Activated CD8-positive, alpha-beta memory T cell treated with anti-CD3 and anti-CD28 coated beads, Interleukin-2, amount 50 U/mL, for 48 hours (primary cell): Measurements from ENCODE around the gene UHRF2.
"Not testable (repeated sequence)": the region's sequence is repeated elsewhere in the genome, so short reads cannot be mapped to it uniquely, and the experiment has no call there.

ENCODE experiments used
- DNase-seq: peaks from one replicate; pipeline ENCODE4 v3.0.0-alpha.2; 2020

The UHRF2 gene

DNA sequence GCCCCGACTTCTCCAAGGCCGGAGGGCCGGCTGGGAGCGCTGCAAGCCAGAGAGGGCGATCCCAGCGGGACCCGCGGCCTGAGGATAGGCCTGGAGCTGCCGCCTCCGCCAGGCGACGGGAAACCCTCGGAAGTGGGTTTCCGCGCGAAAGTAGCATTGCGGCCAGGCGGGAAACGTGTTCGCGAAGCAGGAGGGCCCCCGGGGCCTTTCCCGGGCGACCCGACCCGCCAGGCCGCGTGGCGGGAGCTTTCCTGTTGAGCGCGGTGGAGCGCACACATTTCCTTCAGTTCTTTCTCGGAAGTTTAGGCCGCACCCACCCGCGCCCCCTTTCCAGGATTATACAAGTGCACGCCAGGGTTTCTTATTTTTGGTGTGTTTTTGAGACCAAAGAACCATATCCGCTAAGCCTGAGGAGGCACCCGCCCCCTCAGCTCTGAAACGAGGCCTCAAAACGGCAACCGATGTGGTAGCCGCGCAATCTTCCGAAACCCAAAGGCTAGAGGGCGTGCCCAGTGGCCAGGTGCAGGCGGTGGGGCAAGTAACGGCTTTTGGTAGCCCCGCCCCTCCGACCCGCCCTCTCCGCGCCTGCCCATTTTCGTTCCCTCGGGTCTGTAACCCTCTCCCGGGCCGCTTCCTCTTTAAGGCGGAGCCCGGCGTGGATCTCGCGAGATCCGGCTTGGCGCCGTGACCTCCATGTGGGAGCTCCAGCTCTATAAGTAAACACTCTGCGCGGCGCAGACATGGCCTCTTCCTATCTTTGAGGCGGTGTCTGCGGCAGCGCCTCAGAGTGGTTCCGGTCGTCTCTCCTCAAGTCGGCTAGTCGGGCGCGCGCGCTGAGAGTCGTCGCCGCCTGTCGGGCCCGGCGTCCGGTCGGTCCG lies at the start of gene UHRF2:
UHRF2 (plus strand) TSS at position 713 of the 878 bp plus-strand sequence. CDS start 292 bp downstream, outside the sequence.
- peak; percentile 98 for DNase-seq

- DNase-seq, result no peak
Measured at GRCh38 chr9:6367128-6367890, 45.7 kb upstream of the UHRF2 start.

- DNase-seq, result no peak
Measured at GRCh38 chr9:6368831-6369230, 44.2 kb upstream of the UHRF2 start.

- DNase-seq, result not testable (repeated sequence)
Measured at GRCh38 chr9:6381477-6382012, 31.5 kb upstream of the UHRF2 start.

- no peak for DNase-seq
Measured at GRCh38 chr9:6382681-6383080, 30.3 kb upstream of the UHRF2 start.

DNA sequence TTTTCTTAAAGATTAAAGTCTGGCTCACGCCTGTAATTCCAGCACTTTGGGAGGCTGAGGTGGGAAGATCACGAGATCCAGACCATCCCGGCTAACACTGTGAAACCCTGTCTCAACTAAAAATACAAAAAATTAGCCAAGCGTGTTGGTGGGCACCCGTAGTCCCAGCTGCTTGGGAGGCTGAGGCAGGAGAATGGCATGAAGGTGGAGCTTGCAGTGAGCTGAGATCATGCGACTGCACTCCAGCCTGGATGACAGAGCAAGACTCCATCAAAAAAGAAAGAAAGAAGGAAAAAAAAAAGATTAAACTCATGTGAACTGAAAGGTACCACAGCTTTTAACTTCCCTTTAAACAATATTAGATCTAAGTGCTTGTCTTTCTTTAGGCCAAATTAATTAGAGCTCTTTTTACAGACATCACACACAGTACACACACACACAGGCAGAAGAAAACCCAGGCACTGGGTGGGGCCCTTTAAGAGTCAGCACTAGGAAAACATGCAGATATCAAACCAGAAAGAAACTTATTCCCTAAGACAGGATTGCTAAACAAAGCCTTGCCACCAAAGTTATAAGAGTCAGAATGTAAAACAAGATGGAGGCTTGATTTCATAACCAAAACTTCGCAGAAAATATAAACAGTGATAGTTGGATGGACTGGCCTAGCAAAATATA lies 29.3 kb upstream of the UHRF2 start:
- DNase-seq, result no peak

GRCh38 chr9:6384732-6385131 lies 28.3 kb upstream of the UHRF2 start:
- no peak for DNase-seq

DNA sequence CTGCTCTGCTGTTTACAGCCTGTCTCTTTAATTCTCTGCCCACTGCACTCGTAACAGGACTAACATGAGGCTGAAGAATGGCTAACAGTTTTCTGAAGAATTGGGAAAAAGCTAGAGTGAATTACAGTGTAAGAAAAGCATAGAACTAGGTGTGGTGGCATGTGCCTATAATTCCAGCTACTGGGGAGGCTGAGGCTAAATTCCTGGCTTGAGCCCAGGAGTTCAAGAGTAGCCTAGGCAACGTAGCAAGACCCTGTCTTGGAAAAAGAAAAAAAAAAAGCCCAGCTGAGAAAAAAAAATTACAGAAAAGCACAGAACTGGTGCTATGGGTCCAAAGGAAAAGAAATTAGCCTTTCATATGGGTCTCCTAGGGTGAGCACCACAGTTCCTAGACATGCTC lies 13.9 kb upstream of the UHRF2 start:
- no peak for DNase-seq

DNA sequence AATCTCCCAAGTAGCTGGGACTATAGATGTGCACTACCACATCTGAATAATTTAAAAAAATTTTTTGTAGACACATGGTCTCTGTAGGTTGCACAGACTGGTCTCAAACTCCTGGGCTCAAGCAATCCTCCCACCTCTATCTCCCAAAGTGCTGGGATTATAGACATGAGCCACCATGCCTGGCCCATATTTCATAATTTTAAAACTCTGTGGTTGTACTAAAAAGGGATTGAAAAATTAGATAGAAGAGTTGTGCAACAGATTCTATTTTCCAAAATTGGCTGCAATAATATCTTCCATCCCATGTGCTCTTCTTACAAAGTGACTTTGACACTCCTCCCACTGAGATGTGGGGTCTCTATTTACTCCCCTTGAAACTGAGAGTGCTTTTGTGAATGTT lies 7.6 kb upstream of the UHRF2 start:
- DNase-seq, result no peak

GRCh38 chr9:6407778-6408177 lies 5.2 kb upstream of the UHRF2 start:
- no peak for DNase-seq

- no peak for DNase-seq
Measured at GRCh38 chr9:6408320-6408719, 4.7 kb upstream of the UHRF2 start.

DNA sequence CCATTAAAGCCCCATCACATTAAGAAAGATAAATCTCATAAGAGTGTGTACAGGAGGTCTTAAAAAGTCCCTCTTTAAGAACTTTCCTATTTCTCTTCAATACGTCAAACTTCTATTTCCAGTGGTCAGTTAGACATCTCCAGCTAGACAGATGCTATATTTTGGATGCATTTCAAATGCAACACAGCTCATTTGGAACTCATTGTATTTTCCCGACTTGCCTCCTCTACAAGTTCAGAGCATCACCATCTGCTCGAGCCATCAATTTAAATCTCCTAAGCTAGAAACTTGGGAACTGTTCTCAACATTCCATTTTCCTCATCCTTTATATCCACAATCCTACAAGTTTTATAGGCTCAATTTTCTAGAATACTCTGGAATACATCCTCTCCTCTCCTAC lies 3.2 kb upstream of the UHRF2 start:
- DNase-seq, result no peak

- no peak for DNase-seq
Measured at GRCh38 chr9:6410633-6411032, 2.4 kb upstream of the UHRF2 start.

GRCh38 chr9:6413365-6414246 lies 607 bp downstream of the UHRF2 start:
- DNase-seq, result peak; percentile 76

- DNase-seq, result no peak
Measured at GRCh38 chr9:6414247-6414641, 1.2 kb downstream of the UHRF2 start.

DNA sequence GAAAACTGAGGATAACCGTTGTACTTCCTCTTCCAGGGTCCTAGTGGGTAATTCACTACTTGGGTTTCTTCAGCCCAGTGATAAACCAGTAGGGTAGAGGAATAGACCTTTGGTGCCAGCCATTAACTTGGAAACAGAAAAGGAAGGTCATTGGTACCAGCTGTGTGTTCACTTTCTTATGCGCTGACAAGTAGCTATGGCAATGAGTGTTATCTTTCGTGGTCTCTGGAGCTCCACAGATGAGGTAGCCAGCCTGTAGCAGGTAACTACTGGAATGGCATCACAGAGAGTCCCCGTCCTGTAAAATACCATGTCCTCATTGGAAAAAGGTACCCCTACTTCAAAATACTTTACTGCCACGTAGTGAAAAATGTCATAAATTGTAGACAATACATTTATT lies 2.3 kb downstream of the UHRF2 start:
- DNase-seq, result no peak

- DNase-seq, result no peak
Measured at GRCh38 chr9:6417186-6417585, 4.2 kb downstream of the UHRF2 start.

DNA sequence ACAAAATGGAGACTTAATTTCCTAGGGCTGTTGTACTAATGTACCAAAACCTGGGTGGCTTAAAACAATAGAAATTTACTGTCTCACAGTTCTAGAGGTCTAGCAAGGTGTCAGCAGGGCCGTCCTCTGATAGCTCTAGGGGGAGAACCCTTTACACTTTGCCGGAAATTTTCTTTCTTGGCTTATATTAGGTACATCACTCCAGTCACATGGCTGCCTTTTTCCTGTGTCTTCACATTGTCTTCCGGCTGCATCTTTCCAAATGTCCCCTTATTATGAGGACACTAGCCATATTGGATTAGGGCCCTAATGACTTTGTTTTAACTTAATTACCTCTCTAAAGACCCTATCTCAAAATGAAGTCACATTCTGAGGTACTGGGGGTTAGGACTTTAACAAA lies 5.8 kb downstream of the UHRF2 start:
- DNase-seq, result no peak

GRCh38 chr9:6424940-6425339 lies 11.9 kb downstream of the UHRF2 start:
- DNase-seq, result no peak

DNA sequence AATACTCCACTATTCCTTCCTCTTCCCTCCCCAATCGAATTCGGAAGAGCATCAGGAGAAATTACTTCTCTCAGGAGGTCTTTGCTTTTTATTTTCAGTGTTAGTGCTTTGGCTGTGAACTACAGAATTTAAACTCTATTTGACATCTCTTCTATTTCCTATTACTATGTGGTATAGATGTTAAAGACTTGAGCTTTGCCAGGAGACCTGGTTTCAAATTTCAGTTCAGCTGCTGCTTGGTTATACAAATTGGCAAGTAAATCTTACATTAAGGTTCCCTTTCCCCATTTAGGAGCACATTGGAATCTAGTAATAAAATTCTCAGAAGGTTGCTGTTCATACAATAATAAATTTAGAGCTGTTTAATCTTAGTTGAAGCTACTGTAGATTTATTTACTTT lies 13.1 kb downstream of the UHRF2 start:
- DNase-seq, result no peak

- DNase-seq, result no peak
Measured at GRCh38 chr9:6428940-6429889, 16.2 kb downstream of the UHRF2 start.
